Loucy (cell line): ENCODE results near the gene ZNF660.
"Not testable (repeated sequence)": the region's sequence is repeated elsewhere in the genome, so short reads cannot be mapped to it uniquely, and the experiment has no call there.

ENCODE experiments used
- H2AFZ ChIP-seq: fragments of 200-600 bp; sonication (generic); 2 replicates; pipeline ENCODE4 v1.6.0; 2016; ENCODE audit warnings: antibody characterized with exemption, mild to moderate bottlenecking, low read length, moderate library complexity
- H3F3A ChIP-seq: fragments of 200-600 bp; 2 replicates; pipeline ENCODE4 v1.6.0; 2016; ENCODE audit warnings: antibody characterized with exemption, low read depth, mild to moderate bottlenecking
- H3K27me3 ChIP-seq: fragments of 200-600 bp; sonication (generic); 2 replicates; pipeline ENCODE4 v1.6.1; 2014; ENCODE audit warnings: low read length, mild to moderate bottlenecking; ENCODE audit not compliant: insufficient read depth, poor library complexity, severe bottlenecking
- H3K36me3 ChIP-seq: fragments of 200-600 bp; sonication (generic); 2 replicates; pipeline ENCODE4 v1.6.1; 2016; ENCODE audit warnings: low read length; ENCODE audit not compliant: insufficient read depth
- H3K4me1 ChIP-seq: fragments of 200-600 bp; sonication (generic); 2 replicates; pipeline ENCODE4 v1.5.1; 2014; ENCODE audit warnings: low read length, mild to moderate bottlenecking; ENCODE audit not compliant: insufficient read depth, poor library complexity, severe bottlenecking
- H3K4me2 ChIP-seq: fragments of 200-600 bp; sonication (generic); 2 replicates; pipeline ENCODE4 v1.6.0; 2014; ENCODE audit warnings: antibody characterized with exemption, low read length, low read depth, mild to moderate bottlenecking; ENCODE audit not compliant: poor library complexity, severe bottlenecking
- H3K4me3 ChIP-seq: fragments of 200-600 bp; sonication (generic); 2 replicates; pipeline ENCODE4 v1.5.1; 2014; ENCODE audit warnings: low read length, mild to moderate bottlenecking, mixed read lengths; ENCODE audit not compliant: poor library complexity, severe bottlenecking
- H3K79me2 ChIP-seq: fragments of 200-600 bp; sonication (generic); 2 replicates; pipeline ENCODE4 v1.6.1; 2014; ENCODE audit warnings: low read length; ENCODE audit not compliant: insufficient read depth
- H3K9ac ChIP-seq: fragments of 200-600 bp; sonication (generic); 2 replicates; pipeline ENCODE4 v1.6.0; 2014; ENCODE audit warnings: mild to moderate bottlenecking, low read depth, low read length, moderate library complexity; ENCODE audit not compliant: poor library complexity, severe bottlenecking
- H3K9me2 ChIP-seq: fragments of 200-600 bp; sonication (generic); replicated peaks from 2 replicates; pipeline ENCODE4 v1.6.1; 2016; ENCODE audit warnings: low read depth, low read length, mixed read lengths
- H3K9me3 ChIP-seq: fragments of 200-600 bp; sonication (generic); 2 replicates; pipeline ENCODE4 v1.6.1; 2014; ENCODE audit warnings: mild to moderate bottlenecking, antibody characterized with exemption, low read length, low read depth; ENCODE audit not compliant: insufficient read depth
- H4K20me1 ChIP-seq: fragments of 200-600 bp; sonication (generic); 2 replicates; pipeline ENCODE4 v1.6.0; 2014; ENCODE audit warnings: antibody characterized with exemption, low read length, mild to moderate bottlenecking; ENCODE audit not compliant: insufficient read depth, poor library complexity, severe bottlenecking
- CTCF ChIP-seq: fragments of 200-600 bp; sonication (generic); conservative IDR thresholded peaks from 2 replicates; pipeline ENCODE4 v1.5.1; 2014; ENCODE audit warnings: mild to moderate bottlenecking, antibody characterized with exemption, low read length
- EZH2phosphoT487 ChIP-seq: fragments of 200-600 bp; IDR thresholded peaks from 2 replicates; pipeline ENCODE4 v1.6.1; 2018; ENCODE audit warnings: antibody characterized with exemption, mild to moderate bottlenecking, moderate library complexity, borderline replicate concordance

The ZNF660 gene

GRCh38 chr3:44571024-44571423 is 13.7 kb upstream of the ZNF660 start:
- no peaks in the 10 kb centered on the region for H3F3A ChIP-seq
- H3K9ac ChIP-seq: no peak overlapping the region
- TF ChIP-seq CTCF (no peak), EZH2phosphoT487 (no peak)
- H3K79me2 ChIP-seq: no peaks in the 10 kb centered on the region
- H3K9me2 ChIP-seq: no peaks in the 10 kb centered on the region
- no peak overlapping the region for H3K4me2 ChIP-seq
- no peak overlapping the region for H2AFZ ChIP-seq
- H3K4me3 ChIP-seq: no peak overlapping the region
- no peaks in the 10 kb centered on the region for H3K4me1 ChIP-seq
- H3K9me3 ChIP-seq: peaks cover 24% of the 10 kb centered on the region; the same call in 1 of the 2 replicates
- no peaks in the 10 kb centered on the region; the same call in 1 of the 2 replicates for H3K36me3 ChIP-seq
- H4K20me1 ChIP-seq: no peaks in the 10 kb centered on the region
- no peaks in the 10 kb centered on the region for H3K27me3 ChIP-seq

- Histone ChIP-seq H3K79me2 (no peaks in the 10 kb centered on the region), H3K27me3 (no peaks in the 10 kb centered on the region), H3K4me2 (no peak overlapping the region), H3K4me3 (no peak overlapping the region), H2AFZ (no peak overlapping the region), H3K4me1 (no peaks in the 10 kb centered on the region), H3K36me3 (no peaks in the 10 kb centered on the region), H3F3A (no peaks in the 10 kb centered on the region), H3K9ac (no peak overlapping the region), H4K20me1 (no peaks in the 10 kb centered on the region), H3K9me2 (no peaks in the 10 kb centered on the region), H3K9me3 (peaks cover 4% of the 10 kb centered on the region; the same call in 1 of the 2 replicates)
- TF ChIP-seq CTCF (no peak), EZH2phosphoT487 (no peak)
Measured at GRCh38 chr3:44576613-44577012, 8.2 kb upstream of the ZNF660 start.

GRCh38 chr3:44577354-44577952 is 7.3 kb upstream of the ZNF660 start:
- H4K20me1 ChIP-seq, H3K9me3 ChIP-seq, H3K79me2 ChIP-seq, H3K36me3 ChIP-seq, H2AFZ ChIP-seq, H3K4me1 ChIP-seq, H3F3A ChIP-seq, H3K9ac ChIP-seq, H3K4me3 ChIP-seq, H3K9me2 ChIP-seq, H3K4me2 ChIP-seq, H3K27me3 ChIP-seq: not testable (repeated sequence)

DNA sequence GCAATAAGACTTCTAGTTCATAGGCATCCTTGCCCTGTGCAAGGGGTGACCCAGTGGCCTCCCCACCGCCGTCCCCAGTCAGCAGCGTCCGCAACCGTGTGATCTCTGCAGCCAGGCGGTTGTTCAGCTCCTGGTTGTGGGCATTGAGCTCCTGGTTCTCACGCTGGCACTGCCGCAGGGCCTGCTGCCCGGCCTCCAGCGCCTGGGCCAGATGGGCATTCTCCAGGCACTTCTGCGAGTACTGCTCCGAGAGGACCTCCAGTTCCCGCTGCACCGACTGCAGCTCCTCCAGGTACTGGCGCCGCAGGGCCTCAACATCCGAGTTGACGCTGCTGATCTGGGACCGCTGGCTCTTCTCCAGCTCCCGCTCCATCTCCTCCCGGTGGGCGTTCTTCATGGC is 6.4 kb upstream of the ZNF660 start:
- H3K36me3 ChIP-seq, H3K27me3 ChIP-seq, H3F3A ChIP-seq, H3K9me2 ChIP-seq, H3K4me2 ChIP-seq, H3K4me1 ChIP-seq, H3K79me2 ChIP-seq, H4K20me1 ChIP-seq, H2AFZ ChIP-seq, H3K9me3 ChIP-seq, H3K4me3 ChIP-seq, H3K9ac ChIP-seq: not testable (repeated sequence)

- H3K4me2 ChIP-seq, H3K9me3 ChIP-seq, H3K27me3 ChIP-seq, H3K9ac ChIP-seq, H3K4me1 ChIP-seq, H3K79me2 ChIP-seq, H2AFZ ChIP-seq, H3K9me2 ChIP-seq, H4K20me1 ChIP-seq, H3K36me3 ChIP-seq, H3F3A ChIP-seq, H3K4me3 ChIP-seq: not testable (repeated sequence)
Measured at GRCh38 chr3:44578924-44579515, 5.7 kb upstream of the ZNF660 start.

GRCh38 chr3:44579749-44580148 is 5.0 kb upstream of the ZNF660 start:
- H3K9ac ChIP-seq, H3K79me2 ChIP-seq, H3K4me2 ChIP-seq, H3F3A ChIP-seq, H3K36me3 ChIP-seq, H3K27me3 ChIP-seq, H3K4me1 ChIP-seq, H2AFZ ChIP-seq, H3K4me3 ChIP-seq, H4K20me1 ChIP-seq, H3K9me2 ChIP-seq, H3K9me3 ChIP-seq: not testable (repeated sequence)
